Epidermal melanocyte (primary cell): Measurements from ENCODE around the gene LCK.
"Not testable (repeated sequence)": the region's sequence is repeated elsewhere in the genome, so short reads cannot be mapped to it uniquely, and the experiment has no call there.

ENCODE experiments used
- DNase-seq: peaks from one replicate; pipeline ENCODE4 v3.0.0; 2011; ENCODE audit warnings: low spot score; ENCODE audit not compliant: insufficient read length

LCK gene

DNA sequence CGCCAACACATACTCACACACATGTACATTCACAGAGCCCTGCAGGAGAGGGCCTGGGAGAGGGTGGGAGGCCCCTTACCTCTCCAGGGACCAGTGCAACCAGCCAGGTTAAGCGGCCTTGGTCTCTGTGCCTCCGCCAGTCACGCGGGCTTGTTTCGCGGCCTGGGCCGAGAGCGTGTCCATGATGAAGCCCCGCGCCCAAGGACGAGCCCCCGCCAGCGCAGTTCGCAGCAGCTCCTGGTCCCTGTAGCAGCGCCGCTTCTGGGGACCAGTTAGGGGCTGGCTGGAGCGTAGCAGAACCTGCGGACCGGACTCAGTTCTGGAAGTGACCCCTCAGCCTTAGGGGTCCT, 11.3 kb upstream of the LCK start:
- DNase-seq = no peak

DNA sequence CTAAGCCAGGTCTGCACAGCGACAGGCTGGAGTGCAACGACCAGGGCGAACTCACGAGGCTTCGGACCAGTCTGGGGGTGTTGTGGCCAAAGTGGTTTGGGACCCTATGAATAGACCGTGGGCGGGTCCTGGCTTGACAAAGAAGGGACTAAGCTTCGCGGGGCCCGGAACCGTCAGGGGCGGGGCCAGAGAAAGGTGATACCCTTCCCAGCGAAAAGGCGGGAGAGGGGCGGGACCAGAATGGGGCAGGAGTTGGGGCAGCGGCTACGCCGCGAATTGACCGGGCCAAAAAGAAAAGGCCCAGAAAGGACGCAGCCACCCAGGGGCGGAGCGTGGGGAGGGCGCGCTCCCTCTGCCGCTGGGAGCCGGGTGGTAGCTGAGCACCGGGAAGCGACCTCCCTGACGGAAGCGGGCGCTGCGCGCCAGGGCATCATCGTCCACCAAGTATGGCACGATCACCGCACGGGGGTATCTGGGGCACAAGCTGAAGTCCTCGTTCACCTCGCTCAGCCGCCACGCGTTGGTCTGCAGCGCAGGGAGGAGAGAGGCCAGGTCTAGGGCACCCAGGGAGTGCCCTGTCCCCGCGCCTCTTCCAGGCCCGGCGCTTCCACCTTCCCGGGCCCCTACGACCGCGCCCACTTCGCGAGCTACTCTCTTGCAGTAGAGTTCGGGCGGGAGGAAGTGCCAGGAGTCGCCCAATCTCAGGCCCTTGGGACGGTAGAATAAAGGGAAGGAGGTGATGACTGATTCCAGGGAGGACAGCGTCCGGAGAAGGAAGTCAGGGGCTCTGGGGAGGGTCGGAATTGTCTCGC, 10.7 kb upstream of the LCK start:
- DNase-seq = peak; percentile 48

DNA sequence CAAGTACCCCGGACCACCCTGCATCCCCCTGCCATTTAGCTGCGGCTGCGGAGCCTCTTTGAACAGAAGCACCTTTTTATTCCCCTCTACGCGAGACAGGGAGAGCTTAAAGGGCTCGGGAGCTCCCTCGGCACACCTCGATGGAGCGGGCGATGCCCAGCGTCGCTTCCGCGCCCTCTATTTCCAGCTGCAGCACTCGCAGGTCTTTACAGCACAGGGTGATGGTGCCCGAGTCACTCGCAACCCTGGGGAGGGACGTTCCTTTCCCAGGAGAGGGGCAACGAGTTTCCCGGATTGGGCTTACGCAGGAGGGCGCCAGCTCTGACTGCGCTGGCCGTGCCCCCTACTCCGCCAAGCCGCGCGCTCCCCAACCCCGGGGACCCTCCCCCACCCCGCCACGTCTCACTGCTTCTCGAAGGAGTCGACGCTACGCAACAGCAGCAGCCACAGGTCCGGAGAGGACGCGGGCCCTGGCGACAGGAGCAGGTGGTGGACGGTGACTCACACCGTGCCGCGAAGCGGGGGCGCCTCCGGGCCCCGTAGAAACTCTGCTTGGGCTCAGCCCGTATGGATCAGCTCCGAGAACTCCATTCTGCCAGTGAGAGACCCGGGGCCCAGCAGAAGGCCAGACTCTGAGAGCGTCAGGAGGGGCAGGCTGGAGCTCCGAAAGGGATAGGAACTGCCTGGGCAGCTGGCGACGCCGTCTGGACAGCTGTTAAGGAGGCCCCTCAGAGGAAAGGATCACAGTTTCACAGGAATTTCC, 9.9 kb upstream of the LCK start:
- DNase-seq = no peak

DNA sequence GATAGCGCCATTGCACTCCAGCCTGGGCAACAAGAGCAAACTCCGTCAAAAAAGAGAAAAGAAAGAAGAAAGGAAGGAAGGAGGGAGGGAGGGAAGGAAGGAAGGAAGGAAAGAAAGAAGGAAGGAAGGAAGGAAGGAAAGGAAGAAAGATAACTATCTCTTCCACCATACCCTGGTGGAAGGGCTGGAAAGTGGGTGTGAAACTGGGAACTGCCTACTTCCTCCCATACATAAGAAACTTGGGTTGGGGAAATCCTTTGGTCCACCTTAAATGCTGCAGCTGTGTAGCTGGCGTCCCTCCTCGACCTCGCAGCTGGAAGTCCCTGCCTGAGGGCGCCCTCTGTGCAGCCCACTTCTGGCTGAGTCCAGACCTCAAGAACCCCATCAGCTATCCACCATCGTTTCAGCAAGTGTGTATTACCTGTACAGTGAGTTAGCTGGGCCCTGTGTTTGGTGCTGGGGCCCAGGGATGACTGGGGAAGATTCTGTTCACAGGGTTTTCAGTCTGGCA, 8.7 kb upstream of the LCK start:
- no peak for DNase-seq

DNA sequence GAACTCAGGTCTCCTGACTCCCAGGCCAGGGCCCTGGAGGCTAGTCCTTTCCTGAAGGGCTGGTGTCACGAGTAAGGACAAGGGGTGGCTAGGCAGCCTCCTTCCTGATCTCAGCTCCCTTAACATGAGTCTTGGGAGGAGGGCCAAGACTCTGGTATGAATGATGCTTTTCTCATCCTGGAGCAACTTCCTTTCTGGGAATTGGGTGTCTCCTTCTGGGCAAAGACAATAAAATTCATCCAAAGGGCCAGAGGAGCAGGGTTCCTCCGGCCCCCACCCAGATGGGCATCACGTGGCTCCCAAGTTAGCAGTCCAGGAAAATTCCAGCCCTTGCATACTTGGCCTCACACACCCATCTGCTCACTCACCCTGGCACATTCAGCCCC, 4.2 kb upstream of the LCK start, which contains the start of gene FAM167B:
FAM167B (plus strand) TSS at position 335 of the 386 bp plus-strand sequence. CDS start 200 bp downstream, outside the sequence.
- peak; percentile 74 for DNase-seq

DNA sequence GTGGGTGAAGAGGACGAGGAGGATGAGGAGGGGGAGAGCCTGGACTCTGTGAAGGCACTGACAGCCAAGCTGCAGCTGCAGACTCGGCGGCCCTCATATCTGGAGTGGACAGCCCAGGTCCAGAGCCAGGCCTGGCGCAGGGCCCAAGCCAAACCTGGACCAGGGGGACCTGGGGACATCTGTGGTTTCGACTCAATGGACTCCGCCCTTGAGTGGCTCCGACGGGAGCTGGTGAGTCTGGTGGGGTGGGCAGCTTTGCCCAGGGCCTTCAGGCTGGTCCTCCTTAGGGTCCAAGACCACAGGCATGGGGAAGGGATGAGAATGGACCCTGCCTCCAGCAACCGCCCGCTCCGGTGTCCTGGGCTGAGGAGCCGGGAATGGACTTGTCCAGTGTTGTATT, 3.6 kb upstream of the LCK start:
- no peak for DNase-seq

DNA sequence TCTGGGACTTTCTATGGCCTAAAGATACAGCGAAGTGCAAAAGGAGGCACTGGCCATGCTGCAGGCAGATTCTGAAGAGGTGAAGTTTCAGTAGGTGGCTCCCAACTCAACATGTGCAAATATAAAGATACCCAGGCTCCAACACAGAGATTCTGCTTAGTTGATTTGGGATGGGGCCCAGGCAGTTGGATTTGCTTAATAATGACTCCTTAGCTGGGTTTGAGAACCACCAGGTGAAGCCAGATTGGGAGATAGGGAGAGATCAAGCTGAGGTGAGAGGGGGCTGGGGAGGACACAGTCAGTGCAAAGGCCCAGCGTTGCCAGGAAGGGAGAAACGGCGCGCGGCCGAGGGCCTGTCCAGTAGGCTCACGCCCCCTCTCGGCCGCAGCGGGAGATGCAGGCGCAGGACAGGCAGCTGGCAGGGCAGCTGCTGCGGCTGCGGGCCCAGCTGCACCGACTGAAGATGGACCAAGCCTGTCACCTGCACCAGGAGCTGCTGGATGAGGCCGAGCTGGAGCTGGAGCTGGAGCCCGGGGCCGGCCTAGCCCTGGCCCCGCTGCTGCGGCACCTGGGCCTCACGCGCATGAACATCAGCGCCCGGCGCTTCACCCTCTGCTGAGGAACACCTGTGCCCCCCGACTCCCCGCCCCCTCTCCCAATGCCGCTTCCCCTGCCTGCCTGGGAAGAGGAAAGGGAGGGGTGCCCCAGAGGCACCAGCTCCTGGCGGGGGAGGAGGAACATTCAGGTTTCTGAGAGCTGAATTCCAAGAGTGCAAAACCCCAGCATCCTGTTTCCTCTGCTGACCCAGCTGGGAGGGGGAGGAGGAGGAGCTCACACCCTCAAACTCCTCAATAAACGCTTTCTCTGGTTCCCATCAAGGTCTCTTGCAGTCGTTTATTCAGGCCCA, 2.8 kb upstream of the LCK start:
- peak; percentile 67 for DNase-seq

DNA sequence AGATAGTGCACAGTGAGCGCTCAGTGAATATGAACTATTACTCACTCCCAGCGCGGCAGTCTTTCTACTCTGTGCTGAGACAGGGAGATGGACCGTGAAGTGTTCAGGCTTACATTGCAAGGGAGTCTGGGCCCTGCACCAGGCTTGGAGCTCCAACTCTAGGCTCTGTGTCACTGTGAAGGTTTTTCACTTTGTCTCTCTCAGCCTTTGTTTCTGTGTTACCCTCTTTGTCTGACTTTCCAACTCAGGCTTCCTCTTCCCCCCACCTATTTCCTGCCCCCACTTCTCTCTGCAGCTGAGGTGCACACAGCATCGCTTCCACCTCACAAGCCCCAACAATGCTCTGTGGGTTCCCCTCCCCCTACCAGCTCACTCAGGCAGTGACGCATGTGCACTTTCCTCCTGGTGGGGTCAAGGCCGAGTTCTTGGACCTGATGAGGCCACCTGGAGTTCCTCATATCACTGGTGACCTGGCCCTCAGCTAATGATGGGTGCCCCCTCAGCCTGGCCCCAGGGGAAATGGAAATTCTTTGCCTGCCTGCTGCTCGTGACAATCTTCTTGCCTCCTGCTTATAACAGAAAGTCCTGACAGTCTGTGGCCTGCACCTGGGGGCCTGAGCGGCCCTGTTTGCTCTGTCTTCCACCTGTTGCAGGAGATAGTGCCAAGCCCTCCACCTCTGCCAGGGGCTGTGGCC, 1.1 kb upstream of the LCK start:
- DNase-seq = no peak

DNA sequence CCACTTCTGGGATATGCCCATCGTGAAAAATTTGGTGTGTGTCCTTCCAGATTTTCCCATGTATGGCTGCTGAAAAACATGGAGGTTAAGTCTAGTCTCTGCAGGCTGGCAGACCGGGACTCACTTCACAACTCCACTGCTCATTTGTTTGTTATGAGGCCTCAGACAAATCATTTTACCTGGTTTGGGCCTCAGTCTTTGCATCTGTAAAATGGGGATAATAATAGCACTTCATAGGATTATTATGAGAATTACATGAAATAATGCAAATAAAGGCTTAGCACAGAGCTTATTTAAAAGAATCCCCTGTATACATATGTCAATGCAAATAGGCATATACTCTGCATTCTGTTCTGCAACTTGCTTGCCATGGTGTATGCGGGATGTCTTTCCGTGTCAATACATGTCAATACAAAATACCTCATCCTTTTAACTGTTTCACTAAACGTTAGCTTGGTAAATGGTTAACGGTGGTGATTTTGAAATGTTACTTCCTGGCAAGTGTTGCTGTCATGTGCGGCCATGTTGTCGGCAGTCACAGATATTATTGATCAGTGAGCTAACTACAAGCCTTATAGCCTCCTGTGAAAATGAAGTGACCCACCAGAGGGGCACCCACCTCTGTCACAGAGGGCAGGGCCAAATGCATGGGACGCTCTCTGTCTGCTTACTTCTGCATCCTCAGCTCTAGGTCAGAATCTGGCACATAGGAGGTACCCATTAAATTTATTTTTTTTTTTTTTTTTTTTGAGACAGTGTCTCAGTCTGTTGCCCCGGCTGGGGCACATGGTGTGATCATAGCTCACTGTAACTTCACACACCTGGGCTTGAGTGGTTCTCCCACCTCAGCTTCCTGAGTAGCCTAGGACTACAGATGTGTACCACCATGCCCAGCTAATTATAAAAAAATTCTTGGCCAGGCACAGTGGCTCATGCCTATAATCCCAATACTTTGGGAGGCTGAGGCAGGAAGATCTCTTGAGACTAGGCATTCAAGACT, 4.3 kb downstream of the LCK start:
- no peak for DNase-seq

DNA sequence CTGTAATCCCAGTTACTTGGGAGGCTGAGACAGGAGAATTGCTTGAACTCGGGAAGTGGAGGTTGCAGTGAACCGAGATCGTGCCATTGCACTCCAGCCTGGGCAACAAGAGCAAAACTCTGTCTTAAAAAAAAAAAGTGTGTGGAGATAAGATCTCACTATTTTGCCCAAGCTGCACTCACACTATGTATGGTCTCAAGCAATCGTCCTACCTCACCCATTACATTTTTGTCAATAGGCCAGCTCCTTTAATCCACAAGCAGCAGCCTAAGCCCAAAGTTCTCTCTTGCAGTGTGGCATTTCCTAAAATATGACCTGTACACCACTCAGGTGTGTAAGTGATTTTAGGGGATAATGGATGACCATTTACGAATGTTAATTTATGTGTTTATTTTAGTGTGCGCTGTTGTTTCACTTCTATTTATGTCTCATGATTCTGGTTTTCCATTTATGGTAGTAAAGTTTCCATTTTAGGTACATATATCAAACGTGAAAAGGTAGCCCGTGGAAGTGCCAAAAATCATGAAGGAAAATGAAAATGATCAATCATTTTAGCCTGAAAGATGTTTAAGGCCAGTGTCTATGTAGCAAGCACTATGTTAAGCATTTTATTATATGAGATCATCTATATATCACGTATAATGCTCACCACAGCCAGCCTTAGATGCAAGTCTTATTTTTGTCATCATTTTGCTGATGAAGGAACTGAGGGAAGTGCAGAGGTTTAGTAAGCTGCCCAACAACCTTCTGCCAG, 5.6 kb downstream of the LCK start:
- DNase-seq = no peak

DNA sequence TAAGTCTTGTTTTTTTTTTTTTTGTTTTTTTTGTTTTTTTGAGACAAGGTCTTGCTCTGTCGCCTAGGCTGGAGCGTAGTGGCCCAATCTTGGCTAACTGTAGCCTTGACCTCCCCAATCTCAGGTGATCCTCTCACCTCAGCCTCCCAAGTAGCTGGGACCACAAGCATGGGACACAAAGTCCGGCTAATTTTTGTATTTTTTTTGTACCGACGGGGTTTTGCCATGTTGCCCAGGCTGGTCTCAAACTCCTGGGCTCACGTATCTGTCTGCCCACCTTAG, 6.1 kb downstream of the LCK start:
- no peak for DNase-seq

DNA sequence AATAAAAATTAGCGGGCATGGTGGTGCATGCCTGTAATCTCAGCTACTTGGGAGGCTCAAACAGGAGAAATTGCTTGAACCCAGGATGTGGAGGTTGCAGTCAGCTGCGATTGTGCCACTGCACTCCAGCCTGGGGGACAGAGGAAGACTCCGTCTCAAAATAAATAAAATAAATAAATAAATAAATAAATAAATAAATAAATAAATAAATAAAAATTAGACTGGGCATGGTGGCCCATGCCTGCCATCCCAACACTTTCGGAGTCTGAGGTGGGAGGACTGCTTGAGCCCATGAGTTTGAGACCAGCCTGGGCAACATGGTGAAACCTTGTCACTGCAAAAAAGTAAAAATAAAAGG, 12.2 kb downstream of the LCK start:
- not testable (repeated sequence) for DNase-seq

DNA sequence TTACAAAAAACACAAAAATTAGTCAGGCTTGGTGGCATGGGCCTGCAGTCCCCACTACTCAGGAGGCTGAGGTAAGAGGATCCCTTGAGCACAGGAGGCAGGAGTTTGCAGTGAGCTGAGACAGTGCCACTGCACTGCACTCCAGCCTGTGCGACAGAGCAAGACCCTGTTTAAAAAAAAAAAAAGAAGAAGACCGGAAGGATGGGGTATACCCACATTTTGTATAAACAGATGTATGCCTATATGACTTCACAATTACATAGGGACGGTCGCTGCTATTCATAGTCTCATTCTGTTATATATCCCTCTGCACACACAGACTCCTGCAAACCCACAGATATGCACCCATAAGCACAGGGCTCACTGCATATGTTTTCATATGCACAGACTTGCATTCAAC, 12.7 kb downstream of the LCK start:
- DNase-seq = no peak

DNA sequence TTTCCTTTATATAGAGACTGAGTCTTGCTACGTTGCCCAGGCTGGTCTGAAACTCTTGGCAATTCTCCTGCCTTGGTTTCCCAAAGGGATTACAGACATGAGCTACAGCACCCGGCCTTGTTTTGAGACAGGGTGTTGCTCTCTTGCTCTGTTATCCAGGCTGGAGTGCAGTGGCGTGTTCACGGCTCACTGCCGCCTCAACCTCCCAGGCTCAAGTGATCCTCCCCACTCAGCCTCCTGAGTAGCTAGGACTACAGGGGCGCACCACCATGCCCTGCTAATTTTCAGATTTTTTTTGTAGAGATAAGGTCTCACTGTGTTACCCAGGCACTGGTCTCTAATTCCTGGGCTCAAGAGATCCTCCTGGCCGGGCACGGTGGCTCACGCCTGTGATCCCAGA, 14.8 kb downstream of the LCK start:
- DNase-seq = no peak

DNA sequence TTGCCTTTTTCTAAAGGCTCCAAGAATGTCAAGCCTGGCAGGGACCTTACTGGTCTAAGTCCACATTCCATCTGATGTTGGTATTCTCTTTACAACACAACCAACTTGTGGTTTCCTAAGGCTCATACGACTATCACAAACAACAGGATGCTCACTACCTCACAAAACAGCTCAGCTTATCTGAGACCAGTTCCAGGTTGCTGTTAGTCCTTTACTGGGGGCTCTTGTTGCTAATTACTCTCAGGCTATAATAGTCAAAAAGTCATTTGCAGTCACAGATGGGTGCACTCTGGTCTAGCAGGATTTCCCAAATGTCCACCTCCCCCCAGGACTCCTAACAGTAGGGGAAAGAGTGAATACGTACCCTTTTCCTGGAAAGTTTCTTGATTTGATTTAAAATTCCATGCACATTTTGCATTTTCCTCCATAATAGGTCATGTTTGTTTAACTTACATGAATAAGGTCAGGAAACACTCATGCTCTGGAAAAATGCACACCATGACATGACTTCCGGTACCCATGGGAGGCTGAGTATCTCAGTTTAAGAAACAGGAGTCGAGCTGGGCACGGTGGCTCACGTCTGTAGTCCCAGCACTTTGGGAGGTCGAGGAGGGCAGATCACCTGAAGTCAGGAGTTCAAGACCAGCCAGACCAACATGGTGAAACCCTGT, 16.0 kb downstream of the LCK start:
- DNase-seq = no peak

DNA sequence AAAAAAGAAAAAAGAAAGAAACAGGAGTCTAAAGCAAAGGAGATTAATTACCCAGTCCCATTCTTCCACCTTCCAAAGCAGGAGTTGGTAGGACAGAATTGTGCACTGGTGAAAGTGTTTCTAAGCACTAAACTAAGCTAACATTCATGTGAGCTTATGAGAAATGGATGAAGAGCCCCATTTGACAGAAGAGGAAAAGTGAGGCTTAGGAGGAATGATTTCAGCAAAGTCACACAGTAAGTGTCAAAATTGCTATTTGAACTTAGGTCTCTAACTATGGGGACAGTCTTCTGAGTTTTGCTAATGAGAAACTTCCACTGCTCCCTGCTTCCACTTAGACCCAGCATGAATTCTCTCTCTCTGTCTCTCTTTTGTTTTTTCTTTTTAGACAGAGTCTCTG, 18.7 kb downstream of the LCK start:
- no peak for DNase-seq

DNA sequence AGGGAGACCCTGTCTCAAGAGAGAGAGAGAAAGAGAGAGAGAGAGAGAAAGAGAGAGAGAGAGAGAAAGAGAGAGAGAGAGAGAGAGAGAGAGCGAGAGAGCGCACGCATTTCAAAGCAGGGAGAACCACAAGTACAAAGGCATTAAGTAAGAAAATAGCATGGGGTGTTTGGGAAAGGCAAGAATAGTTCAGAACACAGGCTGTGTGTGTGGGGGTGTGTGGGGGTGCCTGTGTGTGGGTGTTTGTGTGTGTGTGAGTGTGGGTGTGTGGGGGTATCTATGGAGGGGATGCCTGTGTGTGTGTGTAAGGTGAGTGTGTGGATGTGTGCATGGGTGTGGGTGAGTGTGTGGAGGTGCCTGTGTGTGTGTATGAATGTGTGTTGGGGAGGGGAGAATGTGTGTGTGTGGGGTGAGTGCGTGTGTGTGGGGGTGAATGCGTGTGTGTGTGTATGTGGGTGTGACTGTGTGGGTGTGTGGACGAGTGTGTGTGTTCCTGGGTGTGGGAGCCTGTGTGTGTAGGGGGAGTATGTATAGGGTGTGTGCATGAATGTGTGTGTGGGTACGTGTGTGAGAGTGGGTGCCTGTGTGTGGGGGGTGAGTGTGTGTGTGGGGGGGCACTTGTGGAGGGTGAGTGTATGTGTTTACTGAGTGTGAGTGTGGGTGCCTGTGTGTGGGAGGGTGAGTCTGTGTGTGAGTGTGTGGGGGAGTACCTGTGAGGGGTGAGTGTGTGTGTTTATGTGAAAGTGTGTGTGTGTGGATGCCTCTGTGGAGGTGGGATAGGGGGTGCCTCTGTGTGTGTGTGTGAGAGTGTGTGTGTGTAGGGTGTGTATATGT, 21.7 kb downstream of the LCK start:
- DNase-seq = no peak
